Endothelial cell of umbilical vein (primary cell): Measurements from ENCODE around the gene TNS1. TPM values are rescaled to one million over a fixed set of nuclear protein-coding genes. Genes with fewer than 3 reads are reported as not detected.

Experiments used
- BruUV-seq: library from RNA; stranded (reverse); fragments of 400-500 nt; replicated peaks from 2 replicates; lab custom pipeline; 2021; lab: Mats Ljungman, UMichigan
- CTCF ChIA-PET: fragments of 300-600, 350-600 bp; sonication (Branson Sonifier 250); formaldehyde crosslinking; loops from one replicate; lab custom pipeline; 2021; ENCODE audit warnings: antibody characterized with exemption, inconsistent platforms; lab: Charles Lee
- POLR2A ChIA-PET: fragments of 300-600, 350-600 bp; sonication (Branson Sonifier 250); formaldehyde crosslinking; loops from one replicate; lab custom pipeline; 2021; ENCODE audit warnings: antibody characterized with exemption, inconsistent platforms; lab: Charles Lee
- DNase-seq: peaks from one replicate; pipeline ENCODE4 v3.0.0-alpha.2; 2011; ENCODE audit warnings: low read depth, low spot score
- FAIRE-seq: peaks from 2 replicates; lab custom pipeline; 2011; peaks lifted over from hg19 to GRCh38; lab: Jason Lieb, UNC
- H2AFZ ChIP-seq: 2 replicates; pipeline ENCODE4 v1.6.0; 2012; ENCODE audit warnings: low read depth, low read length, control low read depth, inconsistent platforms
- H3K27ac ChIP-seq: 2 replicates; pipeline ENCODE4 v1.5.1; 2011; ENCODE audit warnings: low read depth, mild to moderate bottlenecking, control low read depth, low read length, moderate library complexity; ENCODE audit not compliant: insufficient read depth
- H3K27me3 ChIP-seq, 2 experiments: 2 replicates each; pipeline versions ENCODE4 v1.6.0 to v1.6.1; 2011; ENCODE audit warnings: low read length in 2 of 2, mixed read lengths in 1 of 2; ENCODE audit not compliant: control insufficient read depth in 2 of 2, insufficient read depth in 2 of 2
- H3K36me3 ChIP-seq, 2 experiments: 2 replicates in 1 of 2; 3 replicates in 1 of 2; pipeline ENCODE4 v1.5.1; 2011; ENCODE audit warnings: low read length in 2 of 2, mild to moderate bottlenecking in 1 of 2, moderate library complexity in 1 of 2; ENCODE audit not compliant: control insufficient read depth in 2 of 2, insufficient read depth in 2 of 2; ENCODE audit errors: extremely low read depth in 1 of 2
- H3K4me1 ChIP-seq: 3 replicates; pipeline ENCODE4 v1.5.1; 2011; ENCODE audit warnings: mild to moderate bottlenecking, low read length; ENCODE audit not compliant: control insufficient read depth, insufficient read depth; ENCODE audit errors: extremely low read depth
- H3K4me2 ChIP-seq: 2 replicates; pipeline ENCODE4 v1.6.1; 2011; ENCODE audit warnings: low read length, control low read depth, mixed read lengths; ENCODE audit not compliant: insufficient read depth
- H3K4me3 ChIP-seq, 3 experiments: fragments of 200-600 bp in 1 of 3; sonication (generic), shearing (Covaris generic) in 1 of 3; replicated peaks in 1 of 3; 2 replicates each; pipeline ENCODE4 v1.5.1; 2011 to 2016; ENCODE audit warnings: control low read depth in 3 of 3, low read length in 3 of 3, mild to moderate bottlenecking in 2 of 3, inconsistent platforms in 1 of 3, low read depth in 1 of 3, moderate library complexity in 1 of 3; ENCODE audit not compliant: insufficient read depth in 1 of 3
- H3K79me2 ChIP-seq: 2 replicates; pipeline ENCODE4 v1.6.0; 2012; ENCODE audit warnings: low read length, inconsistent platforms; ENCODE audit not compliant: control insufficient read depth, insufficient read depth
- H3K9ac ChIP-seq: replicated peaks from 2 replicates; pipeline ENCODE3; 2011; ENCODE audit warnings: low read length, control low read depth; ENCODE audit not compliant: insufficient read depth; ENCODE audit errors: extremely low read depth
- H3K9me1 ChIP-seq: replicated peaks from 3 replicates; pipeline ENCODE4 v1.6.0; 2011; ENCODE audit warnings: mild to moderate bottlenecking, low read length; ENCODE audit not compliant: control insufficient read depth, insufficient read depth; ENCODE audit errors: extremely low read depth
- H3K9me3 ChIP-seq: replicated peaks from 2 replicates; pipeline ENCODE4 v1.5.1; 2012; ENCODE audit warnings: low read length, inconsistent platforms; ENCODE audit not compliant: control insufficient read depth, insufficient read depth
- H4K20me1 ChIP-seq: replicated peaks from 2 replicates; pipeline ENCODE3; 2011; ENCODE audit warnings: mild to moderate bottlenecking, low read length; ENCODE audit not compliant: control insufficient read depth, insufficient read depth; ENCODE audit errors: extremely low read depth
- EZH2 ChIP-seq: IDR thresholded peaks from 2 replicates; pipeline ENCODE4 v1.6.1; 2012; ENCODE audit warnings: borderline replicate concordance, low read depth, mild to moderate bottlenecking, moderate library complexity, low read length, inconsistent platforms; ENCODE audit not compliant: severe bottlenecking
- FOS ChIP-seq: IDR thresholded peaks from 2 replicates; pipeline ENCODE4 v1.6.1; 2011; ENCODE audit warnings: mild to moderate bottlenecking, low read length, moderate library complexity, borderline replicate concordance; ENCODE audit not compliant: insufficient read depth
- GATA2 ChIP-seq: IDR thresholded peaks from 2 replicates; pipeline ENCODE4 v1.7.0; 2011; ENCODE audit warnings: low read depth, mild to moderate bottlenecking, moderate library complexity, mixed read lengths, low read length; ENCODE audit not compliant: insufficient read length, insufficient read depth
- JUN ChIP-seq: IDR thresholded peaks from 2 replicates; pipeline ENCODE4 v1.6.1; 2011; ENCODE audit warnings: borderline replicate concordance, low read depth; ENCODE audit not compliant: insufficient read length, insufficient read depth
- MAX ChIP-seq: IDR thresholded peaks from 2 replicates; pipeline ENCODE4 v1.6.1; 2011; ENCODE audit not compliant: insufficient read depth, insufficient read length
- MYC ChIP-seq: IDR thresholded peaks from one replicate; pipeline ENCODE4 v1.6.1; 2011; ENCODE audit warnings: mild to moderate bottlenecking, low read depth, low read length
- POLR2A ChIP-seq: IDR thresholded peaks from 2 replicates; pipeline ENCODE4 v1.6.1; 2012; ENCODE audit warnings: low read depth, mild to moderate bottlenecking, control low read depth, low read length
- POLR2AphosphoS5 ChIP-seq: IDR thresholded peaks from 2 replicates; pipeline ENCODE4 v1.6.1; 2012; ENCODE audit warnings: low read depth, mild to moderate bottlenecking, control low read depth, low read length, moderate library complexity; ENCODE audit not compliant: insufficient read depth
- dilution Hi-C: fragments of 300-500 bp; cut with MboI; formaldehyde crosslinking; loops from one replicate; pipeline ENCODE4 v1.15.0; 2019; ENCODE audit warnings: low sequenced_read_pairs; ENCODE audit not compliant: extremely low pct_ligation_motif_present
- intact Hi-C: fragments of 100-400 bp; cut with micrococcal nuclease; formaldehyde crosslinking; loops from one replicate; pipeline ENCODE4 v1.10.0; 2022
- polyA plus RNA-seq, 4 experiments: library from polyadenylated mRNA; depleted of rRNA in 3 of 4; stranded (reverse) in 3 of 4; unstranded in 1 of 4; fragments of >200 nt; gene quantifications; 2 replicates each; pipeline versions ENCODE4 v1.2.1 to v1.2.3, GENCODE V29; 2011 to 2012; ENCODE audit warnings: missing spikeins in 1 of 4
- total RNA-seq: library from RNA; stranded (reverse); gene quantifications from 2 replicates; pipeline ENCODE4 v1.2.3, GENCODE V29; 2021
- TF ChIP-seq, protein P1 (sequence below), 2 donors: IDR thresholded peaks; 1 replicate in 1 of 2; 2 replicates in 1 of 2; pipeline ENCODE4 v1.5.1; 2011; ENCODE audit warnings: low read length in 2 of 2, mild to moderate bottlenecking in 2 of 2, moderate library complexity in 2 of 2, control low read depth in 1 of 2, inconsistent platforms in 1 of 2, low read depth in 1 of 2; ENCODE audit not compliant: insufficient read depth in 1 of 2; ENCODE audit errors: extremely low read depth in 1 of 2

Gene TNS1
- total and polyA plus RNA-seq, 2 donors (not counting 3 experiments of a cell fraction or from before 2014, with no cell fraction given): 11.0 to 52.1 TPM

DNA sequence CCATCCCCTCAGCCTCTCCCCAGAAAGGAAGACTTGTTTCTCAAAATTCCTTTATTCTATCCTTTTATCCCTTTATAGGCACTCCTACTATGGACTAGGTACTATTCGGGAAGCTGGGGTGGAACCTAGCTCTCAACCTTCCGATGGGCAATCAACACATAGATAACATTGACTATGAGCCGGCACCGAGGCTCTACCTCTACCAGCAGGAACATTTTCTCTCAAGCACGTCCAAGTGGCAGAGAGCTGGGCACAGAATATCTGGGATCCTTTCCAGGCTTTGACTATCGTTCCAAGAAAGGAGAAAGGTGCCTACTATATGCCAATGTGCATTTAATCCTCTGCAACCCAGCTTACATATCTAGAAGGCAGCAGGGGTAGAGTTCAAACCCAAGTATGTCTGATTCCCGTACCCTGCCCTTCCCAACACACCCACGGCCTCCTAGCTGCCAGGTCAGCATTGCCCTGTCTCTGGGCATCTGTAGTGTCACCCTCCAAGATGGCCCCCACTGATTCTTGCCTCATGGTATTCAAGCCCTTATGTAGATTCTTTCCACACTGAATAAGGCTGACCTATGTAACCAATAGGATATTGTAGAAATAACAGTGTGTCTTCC is 28.3 kb downstream of the TNS1 start:
- Histone ChIP-seq H2AFZ (no peak overlapping the region), H3K9me1 (no peaks in the 10 kb centered on the region), H3K4me2 (no peak overlapping the region), H3K79me2 (no peaks in the 10 kb centered on the region), H3K36me3 (no peaks in the 10 kb centered on the region), H3K9ac (no peak overlapping the region), H3K27ac (no peak overlapping the region), H3K4me1 (peaks cover 8% of the 10 kb centered on the region), H3K4me3 (no peak overlapping the region), H4K20me1 (no peaks in the 10 kb centered on the region), H3K27me3 (no peaks in the 10 kb centered on the region), H3K9me3 (no peaks in the 10 kb centered on the region)
- FAIRE-seq: no peak
- intact Hi-C loops (no loop called here), dilution Hi-C loops (no loop called here)
- no TSS peak for BruUV-seq
- TF ChIP-seq, protein P1, sequence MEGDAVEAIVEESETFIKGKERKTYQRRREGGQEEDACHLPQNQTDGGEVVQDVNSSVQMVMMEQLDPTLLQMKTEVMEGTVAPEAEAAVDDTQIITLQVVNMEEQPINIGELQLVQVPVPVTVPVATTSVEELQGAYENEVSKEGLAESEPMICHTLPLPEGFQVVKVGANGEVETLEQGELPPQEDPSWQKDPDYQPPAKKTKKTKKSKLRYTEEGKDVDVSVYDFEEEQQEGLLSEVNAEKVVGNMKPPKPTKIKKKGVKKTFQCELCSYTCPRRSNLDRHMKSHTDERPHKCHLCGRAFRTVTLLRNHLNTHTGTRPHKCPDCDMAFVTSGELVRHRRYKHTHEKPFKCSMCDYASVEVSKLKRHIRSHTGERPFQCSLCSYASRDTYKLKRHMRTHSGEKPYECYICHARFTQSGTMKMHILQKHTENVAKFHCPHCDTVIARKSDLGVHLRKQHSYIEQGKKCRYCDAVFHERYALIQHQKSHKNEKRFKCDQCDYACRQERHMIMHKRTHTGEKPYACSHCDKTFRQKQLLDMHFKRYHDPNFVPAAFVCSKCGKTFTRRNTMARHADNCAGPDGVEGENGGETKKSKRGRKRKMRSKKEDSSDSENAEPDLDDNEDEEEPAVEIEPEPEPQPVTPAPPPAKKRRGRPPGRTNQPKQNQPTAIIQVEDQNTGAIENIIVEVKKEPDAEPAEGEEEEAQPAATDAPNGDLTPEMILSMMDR (IDR thresholded peaks at IDR 0.05; ENCODE audit: extremely low read depth in 1 of 2, insufficient read depth in 1 of 2, low read depth in 1 of 2, low read length in 2 of 2): no peak
- no peak for TF ChIP-seq POLR2AphosphoS5
- TF ChIP-seq FOS: no peak
- no peak for TF ChIP-seq MYC
- TF ChIP-seq GATA2: no peak
- TF ChIP-seq EZH2: no peak
- TF ChIP-seq JUN: no peak
- TF ChIP-seq POLR2A: no peak
- TF ChIP-seq MAX: no peak
- ChIA-PET CTCF (interaction anchor here (0.7 to 1.9 kb wide), 2 partner anchors 10 to 20 kb away, joined by 3 to 5 read pairs; no protein-coding TSS in a partner anchor), POLR2A (no interaction called here)
- no peak for DNase-seq
